Left ventricle myocardium inferior (tissue), 1 donor: ENCODE data around the gene RAB1A. TPM values are rescaled to one million over a fixed set of nuclear protein-coding genes. Genes with fewer than 3 reads are reported as not detected.

Source experiments
- DNase-seq: peaks from one replicate; pipeline ENCODE4 v3.0.0-alpha.2; 2020
- H3K27ac ChIP-seq: fragments of 200-600 bp; replicated peaks from 2 replicates; pipeline ENCODE4 v1.8.0; 2021
- H3K27me3 ChIP-seq: fragments of 200-600 bp; 2 replicates; pipeline ENCODE4 v1.8.0; 2021; ENCODE audit warnings: low read depth
- H3K36me3 ChIP-seq: fragments of 200-600 bp; 2 replicates; pipeline ENCODE4 v1.8.0; 2021
- H3K4me1 ChIP-seq: fragments of 200-600 bp; 2 replicates; pipeline ENCODE4 v1.8.0; 2021
- H3K4me3 ChIP-seq: fragments of 200-600 bp; 2 replicates; pipeline ENCODE4 v1.8.0; 2021; ENCODE audit warnings: mild to moderate bottlenecking, moderate library complexity
- H3K9me3 ChIP-seq: fragments of 200-600 bp; replicated peaks from 2 replicates; pipeline ENCODE4 v1.8.0; 2021
- intact Hi-C: fragments of 100-400 bp; cut with micrococcal nuclease; formaldehyde crosslinking; loops from one replicate; pipeline ENCODE4 v1.11.0; 2022
- total RNA-seq: library from RNA; stranded (reverse); fragmentation: NEBNext Ultra II Directional; extraction: Animal tissue kit (Norgen Biotek cat#: 25700); gene quantifications from one replicate; pipeline ENCODE4 v1.2.1, GENCODE V29; 2021
- TF ChIP-seq, protein P1 (sequence below): fragments of 200-600 bp; IDR thresholded peaks from 2 replicates; pipeline ENCODE4 v1.8.0; 2021; ENCODE audit warnings: antibody characterized with exemption, mild to moderate bottlenecking, borderline replicate concordance
- donor health status: DM: no; HTN: yes; CAD: no; lungs with severe emphysema.

Gene RAB1A
- total RNA-seq, 1 donor from 2014 or later: 115 TPM

DNA sequence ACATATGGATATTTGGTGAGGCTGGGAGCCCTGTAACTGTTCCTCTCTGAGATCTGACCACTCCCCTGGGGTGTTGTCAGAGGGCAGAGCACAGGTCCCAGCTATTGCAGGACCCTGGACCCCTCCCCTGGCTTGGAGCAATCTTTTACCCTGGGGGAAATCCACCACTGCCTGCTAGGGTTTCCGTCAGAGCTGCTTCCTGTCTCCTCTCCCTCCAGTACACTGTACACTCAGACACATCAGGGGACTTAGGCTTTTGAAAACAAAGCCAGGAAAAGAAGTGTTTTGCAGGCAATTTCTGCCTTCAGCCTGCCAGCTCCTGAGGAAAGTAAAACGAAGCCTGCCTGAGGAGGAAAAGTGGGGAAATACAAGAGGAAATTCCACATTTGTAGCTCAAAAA lies 86.9 kb downstream of the RAB1A start:
- DNase-seq: no peak
- Histone ChIP-seq H3K4me1 (peaks cover 21% of the 10 kb centered on the region), H3K4me3 (no peak overlapping the region), H3K36me3 (no peaks in the 10 kb centered on the region), H3K9me3 (peaks cover 11% of the 10 kb centered on the region), H3K27ac (peak overlapping the region; percentile 44), H3K27me3 (no peaks in the 10 kb centered on the region)
- intact Hi-C loops: no loop called here
- TF ChIP-seq, protein P1, sequence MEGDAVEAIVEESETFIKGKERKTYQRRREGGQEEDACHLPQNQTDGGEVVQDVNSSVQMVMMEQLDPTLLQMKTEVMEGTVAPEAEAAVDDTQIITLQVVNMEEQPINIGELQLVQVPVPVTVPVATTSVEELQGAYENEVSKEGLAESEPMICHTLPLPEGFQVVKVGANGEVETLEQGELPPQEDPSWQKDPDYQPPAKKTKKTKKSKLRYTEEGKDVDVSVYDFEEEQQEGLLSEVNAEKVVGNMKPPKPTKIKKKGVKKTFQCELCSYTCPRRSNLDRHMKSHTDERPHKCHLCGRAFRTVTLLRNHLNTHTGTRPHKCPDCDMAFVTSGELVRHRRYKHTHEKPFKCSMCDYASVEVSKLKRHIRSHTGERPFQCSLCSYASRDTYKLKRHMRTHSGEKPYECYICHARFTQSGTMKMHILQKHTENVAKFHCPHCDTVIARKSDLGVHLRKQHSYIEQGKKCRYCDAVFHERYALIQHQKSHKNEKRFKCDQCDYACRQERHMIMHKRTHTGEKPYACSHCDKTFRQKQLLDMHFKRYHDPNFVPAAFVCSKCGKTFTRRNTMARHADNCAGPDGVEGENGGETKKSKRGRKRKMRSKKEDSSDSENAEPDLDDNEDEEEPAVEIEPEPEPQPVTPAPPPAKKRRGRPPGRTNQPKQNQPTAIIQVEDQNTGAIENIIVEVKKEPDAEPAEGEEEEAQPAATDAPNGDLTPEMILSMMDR: no peak

DNA sequence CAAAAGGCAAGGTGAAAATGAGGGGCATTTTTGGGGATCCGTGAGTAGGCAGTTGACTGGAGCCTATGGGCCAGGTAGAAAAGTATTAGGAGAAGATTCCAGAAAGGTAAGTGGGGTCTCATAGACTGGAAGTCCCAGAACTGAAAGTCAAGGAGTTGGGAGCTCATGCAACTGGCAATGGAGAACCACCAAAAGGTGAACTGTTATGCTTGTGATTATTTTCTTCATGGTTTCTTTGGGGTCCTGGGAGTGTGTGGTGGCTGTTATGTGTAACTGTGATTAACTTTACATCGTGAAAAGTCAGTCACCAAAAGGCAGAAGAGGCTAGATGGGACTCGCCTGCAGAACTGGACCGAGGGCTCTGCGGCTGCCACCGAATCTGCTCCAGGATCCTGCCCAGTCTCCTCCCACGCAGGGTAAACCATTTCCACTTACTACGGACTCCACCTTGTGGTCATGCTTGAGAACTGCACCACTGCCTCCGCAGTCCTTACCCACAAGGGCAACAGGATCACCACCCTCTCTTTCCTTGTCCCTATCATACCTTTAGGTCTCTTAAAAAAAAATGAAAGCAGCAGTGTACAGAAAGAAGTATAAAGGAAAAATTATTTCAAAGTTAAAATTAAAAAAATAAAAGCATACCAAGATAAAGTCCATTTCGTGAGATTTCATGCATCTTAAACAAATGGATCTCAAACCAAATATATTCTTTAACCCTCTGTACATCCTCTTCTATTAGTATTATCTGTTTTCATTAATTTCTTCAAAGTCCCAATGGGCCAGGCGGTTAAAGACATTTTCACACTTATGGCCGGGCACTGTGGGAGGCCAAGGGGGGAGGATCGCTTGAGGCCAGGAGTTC lies 89.3 kb downstream of the RAB1A start:
- DNase-seq: peak; percentile 82
- intact Hi-C loops: no loop called here
- Histone ChIP-seq H3K9me3 (peaks cover 11% of the 10 kb centered on the region), H3K4me3 (peak overlapping the region; percentile 43), H3K36me3 (no peaks in the 10 kb centered on the region), H3K27me3 (no peaks in the 10 kb centered on the region), H3K4me1 (peaks cover 16% of the 10 kb centered on the region), H3K27ac (no peak overlapping the region)
- TF ChIP-seq, protein P1: peak; percentile 99

DNA sequence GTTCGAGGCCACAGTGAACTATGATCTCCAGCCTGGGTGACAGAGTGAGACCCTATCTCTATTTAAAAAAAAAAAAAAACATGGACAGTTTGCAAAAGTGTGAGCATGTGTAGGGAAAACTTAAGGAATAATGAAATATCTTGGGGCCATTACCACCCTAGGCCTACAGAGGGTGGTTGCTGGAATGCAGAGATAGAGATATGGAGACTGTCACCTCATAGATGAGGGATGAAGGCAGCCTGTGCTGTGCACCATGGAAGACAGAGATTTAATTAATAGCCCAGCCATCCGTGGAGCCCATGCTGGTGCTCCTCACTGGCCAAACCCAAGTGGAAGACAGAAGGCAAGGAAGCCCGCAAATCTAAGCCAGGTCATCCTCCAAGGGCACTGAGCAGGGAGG lies 90.3 kb downstream of the RAB1A start:
- Histone ChIP-seq H3K36me3 (no peaks in the 10 kb centered on the region), H3K9me3 (peaks cover 9% of the 10 kb centered on the region)

DNA sequence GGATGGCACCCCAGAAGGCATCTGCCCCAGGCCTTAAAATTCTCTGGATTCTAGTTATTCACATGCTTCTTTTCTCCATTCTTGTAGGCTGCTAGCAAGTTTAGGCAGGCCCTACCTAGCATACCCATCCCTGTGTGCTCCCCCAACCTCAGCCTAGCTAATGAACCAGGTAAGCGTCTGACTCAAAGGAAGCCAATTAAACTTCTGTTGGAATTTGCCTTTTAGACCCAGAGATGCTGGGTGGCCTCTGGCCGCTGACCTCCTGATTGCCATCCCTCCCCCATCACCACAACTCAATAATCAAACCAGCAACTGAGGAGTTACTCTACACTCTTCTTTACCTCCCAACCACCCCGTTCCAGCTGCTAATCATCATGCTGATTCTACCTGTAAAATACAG lies 92.7 kb downstream of the RAB1A start:
- H3K9me3 ChIP-seq: no peaks in the 10 kb centered on the region
- intact Hi-C loops: loop anchor here (5.0 kb wide), 1 partner anchor 120 kb away; no protein-coding TSS in a partner anchor
- TF ChIP-seq, protein P1: no peak
- no peaks in the 10 kb centered on the region for H3K36me3 ChIP-seq
- H3K4me1 ChIP-seq: peaks cover 8% of the 10 kb centered on the region
- DNase-seq: no peak
- H3K27ac ChIP-seq: no peak overlapping the region
- H3K27me3 ChIP-seq: no peaks in the 10 kb centered on the region
- H3K4me3 ChIP-seq: no peak overlapping the region

More for the DNA sequence above, 90.3 kb downstream of the RAB1A start:
- peaks cover 16% of the 10 kb centered on the region for H3K4me1 ChIP-seq
- intact Hi-C loops: loop anchor here (5.0 kb wide), 1 partner anchor 122 kb away; no protein-coding TSS in a partner anchor
- TF ChIP-seq, protein P1: no peak
- H3K27me3 ChIP-seq: no peaks in the 10 kb centered on the region
- DNase-seq: no peak
- no peak overlapping the region for H3K27ac ChIP-seq
- no peak overlapping the region for H3K4me3 ChIP-seq

Other genes starting within 250 kb of the RAB1A start
- 13.2 TPM for gene SLC1A4, start 140.7 kb downstream of the RAB1A start, total RNA-seq
- gene CEP68, start 73.7 kb downstream of the RAB1A start, total RNA-seq: 20.2 TPM
- gene ACTR2, start 97.7 kb upstream of the RAB1A start, total RNA-seq: 100.0 TPM